ENCODE results near the gene TEX261.

- TF ChIP-seq GATA3 (IDR thresholded peaks at IDR 0.05; ENCODE audit: low read depth, low read length) (no peak), GATA2 (IDR thresholded peaks at IDR 0.05; ENCODE audit: low read depth, low read length) (no peak)
These were observed 6.9 kb upstream of the TEX261 start for GRCh38 chr2:71001592-71001927.

Measured in SH-SY5Y (cell line).